Mesothelial cell of epicardium (in vitro differentiated cells): ENCODE results near the gene LRRC15. TPM values are rescaled to one million over a fixed set of nuclear protein-coding genes. Genes with fewer than 3 reads are reported as not detected.

Experiments used
- DNase-seq, 2 experiments: peaks; one replicate each; pipeline ENCODE4 v3.0.0; 2021; ENCODE audit warnings: low spot score in 2 of 2; ENCODE audit not compliant: unreplicated experiment in 2 of 2
- H3K27ac Mint-ChIP-seq: 2 replicates; pipeline ENCODE4 v1.8.0; 2021; ENCODE audit warnings: mixed read lengths
- H3K27me3 Mint-ChIP-seq: 2 replicates; pipeline ENCODE4 v1.8.0; 2021; ENCODE audit warnings: low read depth, mixed read lengths
- H3K36me3 Mint-ChIP-seq: 2 replicates; pipeline ENCODE4 v1.8.0; 2021; ENCODE audit warnings: mixed read lengths
- H3K4me1 Mint-ChIP-seq: 2 replicates; pipeline ENCODE4 v1.8.0; 2021; ENCODE audit warnings: mixed read lengths
- H3K4me3 Mint-ChIP-seq: 2 replicates; pipeline ENCODE4 v1.8.0; 2021; ENCODE audit warnings: mild to moderate bottlenecking, moderate library complexity, mixed read lengths
- H3K9me3 Mint-ChIP-seq: 2 replicates; pipeline ENCODE4 v1.8.0; 2021; ENCODE audit warnings: mixed read lengths
- total RNA-seq: library from RNA; stranded (reverse); gene quantifications from 3 replicates; pipeline ENCODE4 v1.2.1, GENCODE V29; 2021
- TF ChIP-seq, protein P1 (sequence below): fragments of 200-600 bp; sonication (generic); IDR thresholded peaks from one replicate; pipeline ENCODE4 v1.5.0; 2021; ENCODE audit warnings: antibody characterized with exemption; ENCODE audit not compliant: unreplicated experiment

Gene LRRC15
- total RNA-seq, 1 donor from 2014 or later = not detected

DNA sequence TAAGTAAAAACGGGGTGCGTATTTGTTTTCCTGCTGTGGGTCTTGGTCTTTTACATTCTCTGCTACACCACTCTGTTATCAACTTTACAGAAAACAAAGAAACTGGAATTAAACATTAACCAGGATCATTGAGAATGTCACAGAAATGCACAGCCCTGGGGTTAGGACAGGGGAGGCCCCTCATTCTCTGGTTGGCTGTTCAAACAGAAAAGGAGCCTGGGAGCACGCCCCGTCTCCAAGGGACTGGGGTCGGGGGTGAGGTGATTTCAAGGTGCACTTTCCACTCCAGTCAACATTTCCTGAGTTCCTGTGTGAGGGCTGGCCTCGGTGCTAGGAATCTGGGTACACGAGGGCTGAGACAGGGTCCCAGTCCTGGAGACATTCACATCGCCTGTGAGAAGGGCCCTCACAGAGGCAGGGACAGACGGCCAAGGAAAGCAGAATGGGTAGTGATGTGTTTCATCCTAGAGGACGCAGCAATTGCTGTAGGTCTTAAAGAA is 48.7 kb downstream of the LRRC15 start:
- TF ChIP-seq, protein P1, sequence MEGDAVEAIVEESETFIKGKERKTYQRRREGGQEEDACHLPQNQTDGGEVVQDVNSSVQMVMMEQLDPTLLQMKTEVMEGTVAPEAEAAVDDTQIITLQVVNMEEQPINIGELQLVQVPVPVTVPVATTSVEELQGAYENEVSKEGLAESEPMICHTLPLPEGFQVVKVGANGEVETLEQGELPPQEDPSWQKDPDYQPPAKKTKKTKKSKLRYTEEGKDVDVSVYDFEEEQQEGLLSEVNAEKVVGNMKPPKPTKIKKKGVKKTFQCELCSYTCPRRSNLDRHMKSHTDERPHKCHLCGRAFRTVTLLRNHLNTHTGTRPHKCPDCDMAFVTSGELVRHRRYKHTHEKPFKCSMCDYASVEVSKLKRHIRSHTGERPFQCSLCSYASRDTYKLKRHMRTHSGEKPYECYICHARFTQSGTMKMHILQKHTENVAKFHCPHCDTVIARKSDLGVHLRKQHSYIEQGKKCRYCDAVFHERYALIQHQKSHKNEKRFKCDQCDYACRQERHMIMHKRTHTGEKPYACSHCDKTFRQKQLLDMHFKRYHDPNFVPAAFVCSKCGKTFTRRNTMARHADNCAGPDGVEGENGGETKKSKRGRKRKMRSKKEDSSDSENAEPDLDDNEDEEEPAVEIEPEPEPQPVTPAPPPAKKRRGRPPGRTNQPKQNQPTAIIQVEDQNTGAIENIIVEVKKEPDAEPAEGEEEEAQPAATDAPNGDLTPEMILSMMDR = no peak
- H3K9me3 Mint-ChIP-seq = peaks cover 9% of the 10 kb centered on the region
- H3K4me3 Mint-ChIP-seq = no peak overlapping the region
- DNase-seq = no peak
- H3K27me3 Mint-ChIP-seq = no peaks in the 10 kb centered on the region
- peaks cover 25% of the 10 kb centered on the region for H3K4me1 Mint-ChIP-seq
- H3K27ac Mint-ChIP-seq = no peak overlapping the region
- H3K36me3 Mint-ChIP-seq = no peaks in the 10 kb centered on the region

DNA sequence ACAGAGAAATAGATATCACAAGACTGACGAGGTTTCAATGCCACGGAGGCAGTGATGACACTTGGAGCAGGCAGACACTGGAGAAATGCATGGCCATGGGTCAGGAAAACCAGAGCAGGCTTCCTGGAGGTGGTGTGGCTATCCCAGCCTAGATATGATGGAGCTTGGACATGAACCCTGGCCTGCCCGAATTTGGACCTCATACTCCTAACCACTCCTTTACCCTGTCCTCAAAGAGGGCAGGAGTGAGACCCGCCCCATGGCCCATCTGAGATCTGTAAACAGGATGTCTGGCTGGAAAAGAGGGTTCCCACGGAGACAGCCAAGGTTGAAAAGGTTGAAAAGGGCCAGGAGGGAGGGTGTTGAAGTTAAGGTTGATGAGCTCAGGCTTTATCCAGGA is 49.4 kb downstream of the LRRC15 start:
- no peak overlapping the region for H3K27ac Mint-ChIP-seq
- H3K4me3 Mint-ChIP-seq = no peak overlapping the region
- TF ChIP-seq, protein P1 = no peak
- H3K27me3 Mint-ChIP-seq = no peaks in the 10 kb centered on the region
- no peaks in the 10 kb centered on the region for H3K36me3 Mint-ChIP-seq
- H3K9me3 Mint-ChIP-seq = peaks cover 9% of the 10 kb centered on the region
- no peak for DNase-seq
- H3K4me1 Mint-ChIP-seq = peaks cover 29% of the 10 kb centered on the region

DNA sequence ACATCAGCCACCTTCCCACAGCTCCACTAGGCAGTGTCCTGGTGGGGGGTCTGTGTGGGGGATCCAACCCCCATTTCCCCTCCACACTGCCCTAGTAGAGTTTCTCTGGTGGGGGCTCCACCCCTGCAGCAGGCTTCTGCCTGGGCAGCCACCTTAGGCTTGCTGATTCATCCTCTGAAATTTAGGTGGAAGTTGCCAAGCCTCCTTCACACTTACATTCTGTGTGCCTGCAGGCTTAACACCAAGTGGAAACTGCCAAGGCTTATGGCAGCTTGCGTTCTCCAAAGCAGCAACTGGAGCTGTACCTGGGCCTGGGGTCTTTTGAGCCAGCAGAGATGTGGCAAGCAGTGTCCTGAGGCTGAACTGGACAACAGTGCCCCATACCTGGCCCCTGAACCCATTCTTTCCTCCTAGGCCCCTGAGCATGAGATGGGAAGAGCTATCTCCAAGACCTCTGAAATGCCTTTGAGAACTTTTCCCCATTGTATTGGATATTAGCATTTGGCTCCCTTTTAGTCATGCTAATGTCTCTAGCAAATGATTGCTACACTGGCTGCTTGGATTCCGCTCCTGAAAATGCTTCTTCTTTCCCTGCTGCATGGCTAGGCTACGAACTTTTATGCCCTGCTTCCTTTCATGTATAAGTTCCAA is 50.9 kb downstream of the LRRC15 start:
- TF ChIP-seq, protein P1 = no peak
- Mint-ChIP-seq H3K27me3 (no peaks in the 10 kb centered on the region), H3K4me3 (no peak overlapping the region), H3K9me3 (peaks cover 9% of the 10 kb centered on the region), H3K27ac (no peak overlapping the region), H3K36me3 (no peaks in the 10 kb centered on the region), H3K4me1 (peaks cover 39% of the 10 kb centered on the region)
- DNase-seq = no peak

DNA sequence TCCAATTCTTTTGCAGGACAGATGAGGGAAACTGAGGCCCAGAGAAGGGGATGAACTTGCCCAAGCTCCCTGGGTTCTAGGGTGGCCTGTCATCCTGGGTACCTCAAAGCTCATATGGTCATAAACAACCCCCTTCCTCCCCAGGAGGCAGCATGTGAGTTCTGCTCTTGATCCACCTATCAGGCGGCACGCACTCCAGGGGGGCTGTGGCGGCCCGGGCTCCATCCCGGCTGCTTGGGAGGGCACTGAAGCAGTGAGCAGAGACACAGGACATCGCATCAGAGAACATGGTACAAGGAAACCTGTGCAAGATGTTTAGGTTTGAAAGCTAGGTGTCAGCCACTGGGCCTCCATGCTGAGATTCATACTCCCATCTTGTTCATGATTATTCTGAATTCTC is 52.6 kb downstream of the LRRC15 start:
- Mint-ChIP-seq H3K4me1 (peaks cover 44% of the 10 kb centered on the region), H3K9me3 (peaks cover 9% of the 10 kb centered on the region), H3K36me3 (no peaks in the 10 kb centered on the region), H3K27me3 (no peaks in the 10 kb centered on the region), H3K4me3 (no peak overlapping the region), H3K27ac (no peak overlapping the region)
- TF ChIP-seq, protein P1 = no peak
- no peak for DNase-seq

DNA sequence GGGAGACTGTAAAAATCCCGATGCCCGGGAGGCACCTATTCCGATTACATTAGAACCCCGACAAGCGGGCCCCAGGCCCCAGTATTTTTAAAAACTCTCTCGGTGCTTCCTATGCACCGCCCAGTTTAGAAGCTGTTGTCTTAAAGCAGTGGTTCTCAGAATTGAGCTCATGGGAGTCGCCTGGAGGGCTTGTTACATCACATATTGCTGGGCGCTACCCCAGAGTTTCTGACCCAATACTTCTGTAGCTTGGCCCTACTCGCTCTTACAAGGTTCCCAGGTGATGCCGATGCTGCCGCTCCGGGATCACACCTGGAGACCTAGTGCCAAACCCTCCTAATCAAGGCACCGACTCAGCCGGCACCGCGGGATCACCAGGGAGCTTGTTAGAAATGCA is 53.6 kb downstream of the LRRC15 start:
- H3K4me1 Mint-ChIP-seq = peaks cover 48% of the 10 kb centered on the region
- no peaks in the 10 kb centered on the region for H3K27me3 Mint-ChIP-seq
- H3K9me3 Mint-ChIP-seq = peaks cover 9% of the 10 kb centered on the region

More for the DNA sequence above, 53.6 kb downstream of the LRRC15 start:
- no peak for DNase-seq
- no peaks in the 10 kb centered on the region for H3K36me3 Mint-ChIP-seq
- H3K4me3 Mint-ChIP-seq = peak overlapping the region; percentile 51
- no peak overlapping the region for H3K27ac Mint-ChIP-seq
- TF ChIP-seq, protein P1 = peak; percentile 53
